H1 (cell line): ENCODE results near the gene NFATC1. TPM values are rescaled to one million over a fixed set of nuclear protein-coding genes. Genes with fewer than 3 reads are reported as not detected.
A peak's percentile ranks its signal among the peaks of the same experiment; 100 is the strongest.

Experiments
- CTCF ChIA-PET: fragments of 300-600 bp; sonication (Branson Sonifier 250); formaldehyde crosslinking; loops from one replicate; lab custom pipeline; 2021; ENCODE audit not compliant: partially characterized antibody; lab: Charles Lee
- POLR2A ChIA-PET: fragments of 300-600 bp; sonication (Branson Sonifier 250); formaldehyde crosslinking; loops from one replicate; lab custom pipeline; 2021; ENCODE audit warnings: inconsistent platforms; ENCODE audit not compliant: partially characterized antibody; lab: Charles Lee
- DNase-seq, 2 experiments: peaks; one replicate each; pipeline versions ENCODE4 v3.0.0 to v3.0.0-alpha.2; 2010 to 2022; ENCODE audit warnings: low spot score in 2 of 2, low read depth in 1 of 2, mixed read lengths in 1 of 2
- FAIRE-seq: peaks from 2 replicates; lab custom pipeline; 2011; peaks lifted over from hg19 to GRCh38; lab: Jason Lieb, UNC
- H2AFZ ChIP-seq: 2 replicates; pipeline ENCODE4 v1.8.1; 2012; ENCODE audit warnings: low read length, inconsistent platforms
- H2AK5ac ChIP-seq: 2 replicates; pipeline ENCODE4 v1.6.1; 2013; ENCODE audit warnings: low read depth, low read length
- H2BK120ac ChIP-seq: replicated peaks from 2 replicates; pipeline ENCODE3; 2013; ENCODE audit warnings: low read depth, low read length, inconsistent platforms
- H2BK12ac ChIP-seq: 2 replicates; pipeline ENCODE4 v1.6.1; 2013; ENCODE audit warnings: low read depth, low read length
- H2BK15ac ChIP-seq: 2 replicates; pipeline ENCODE4 v1.6.1; 2013; ENCODE audit warnings: low read length
- H2BK20ac ChIP-seq: 2 replicates; pipeline ENCODE4 v1.6.1; 2013; ENCODE audit warnings: low read length
- H2BK5ac ChIP-seq: 2 replicates; pipeline ENCODE4 v1.6.1; 2013; ENCODE audit warnings: low read depth, low read length
- H3K14ac ChIP-seq: 2 replicates; pipeline ENCODE4 v1.6.1; 2013; ENCODE audit warnings: inconsistent platforms; ENCODE audit not compliant: insufficient read length
- H3K18ac ChIP-seq: 2 replicates; pipeline ENCODE4 v1.6.1; 2013; ENCODE audit warnings: low read length; ENCODE audit errors: extremely low read depth
- H3K23ac ChIP-seq: 2 replicates; pipeline ENCODE4 v1.6.1; 2013; ENCODE audit warnings: inconsistent platforms; ENCODE audit not compliant: insufficient read length
- H3K23me2 ChIP-seq: 2 replicates; pipeline ENCODE4 v1.6.1; 2013; ENCODE audit warnings: low read depth, low read length
- H3K27ac ChIP-seq: 2 replicates; pipeline ENCODE4 v1.6.1; 2011; ENCODE audit warnings: low read depth, low read length, inconsistent platforms
- H3K27me3 ChIP-seq, 4 experiments: replicated peaks in 1 of 4; 1 replicate in 1 of 4; 2 replicates in 3 of 4; pipeline versions ENCODE4 v1.6.1 to v1.8.1; 2011 to 2013; ENCODE audit warnings: low read length in 3 of 4, mild to moderate bottlenecking in 3 of 4, inconsistent platforms in 2 of 4, mixed read lengths in 2 of 4, moderate library complexity in 1 of 4; ENCODE audit not compliant: control insufficient read depth in 3 of 4, insufficient read depth in 3 of 4; ENCODE audit errors: extremely low read depth in 1 of 4
- H3K36me3 ChIP-seq, 4 experiments: 2 replicates each; pipeline versions ENCODE4 v1.6.1 to v1.8.1; 2011 to 2013; ENCODE audit warnings: mild to moderate bottlenecking in 4 of 4, low read length in 3 of 4, moderate library complexity in 2 of 4, control low read depth in 1 of 4, inconsistent platforms in 1 of 4; ENCODE audit not compliant: insufficient read depth in 4 of 4, control insufficient read depth in 2 of 4
- H3K4ac ChIP-seq: replicated peaks from 2 replicates; pipeline ENCODE3; 2013; ENCODE audit warnings: low read length, low read depth, mixed read lengths, inconsistent platforms; ENCODE audit not compliant: insufficient read length
- H3K4me1 ChIP-seq, 4 experiments: replicated peaks in 1 of 4; 1 replicate in 1 of 4; 2 replicates in 3 of 4; pipeline versions ENCODE4 v1.6.1 to v1.8.1; 2011 to 2013; ENCODE audit warnings: low read length in 3 of 4, inconsistent platforms in 2 of 4, mixed read lengths in 1 of 4; ENCODE audit not compliant: insufficient read depth in 4 of 4, control insufficient read depth in 3 of 4
- H3K4me2 ChIP-seq, 2 experiments: 2 replicates each; pipeline versions ENCODE4 v1.6.1 to v1.8.1; 2011 to 2013; ENCODE audit warnings: low read depth in 2 of 2, low read length in 2 of 2, control low read depth in 1 of 2, inconsistent platforms in 1 of 2, mild to moderate bottlenecking in 1 of 2; ENCODE audit not compliant: insufficient read depth in 1 of 2
- H3K4me3 ChIP-seq, 4 experiments: fragments of 200-600, 300-600 bp in 1 of 4; sonication (generic), shearing (Covaris generic), sonication (Bioruptor Twin) in 1 of 4; 2 replicates each; pipeline versions ENCODE4 v1.5.1 to v1.8.1; 2011 to 2016; ENCODE audit warnings: low read length in 4 of 4, low read depth in 3 of 4, control low read depth in 2 of 4, inconsistent platforms in 2 of 4, mild to moderate bottlenecking in 2 of 4, mixed read lengths in 1 of 4, moderate library complexity in 1 of 4; ENCODE audit not compliant: insufficient read depth in 2 of 4; ENCODE audit errors: extremely low read depth in 1 of 4
- H3K56ac ChIP-seq: replicated peaks from 2 replicates; pipeline ENCODE3; 2013; ENCODE audit warnings: low read depth, mild to moderate bottlenecking, mixed read lengths, low read length, inconsistent platforms; ENCODE audit not compliant: insufficient read length
- H3K79me1 ChIP-seq: 2 replicates; pipeline ENCODE4 v1.6.1; 2013; ENCODE audit warnings: low read depth, low read length, control low read depth
- H3K79me2 ChIP-seq, 2 experiments: 2 replicates each; pipeline versions ENCODE4 v1.6.1 to v1.8.1; 2012 to 2013; ENCODE audit warnings: low read length in 2 of 2, mild to moderate bottlenecking in 2 of 2, inconsistent platforms in 1 of 2; ENCODE audit not compliant: insufficient read depth in 2 of 2, control insufficient read depth in 1 of 2
- H3K9ac ChIP-seq, 4 experiments: replicated peaks in 1 of 4; 1 replicate in 1 of 4; 2 replicates in 3 of 4; pipeline versions ENCODE4 v1.6.1 to v1.8.1; 2011 to 2013; ENCODE audit warnings: low read depth in 3 of 4, low read length in 3 of 4, control low read depth in 2 of 4, mild to moderate bottlenecking in 2 of 4, moderate library complexity in 2 of 4, inconsistent platforms in 1 of 4; ENCODE audit errors: extremely low read depth in 1 of 4
- H3K9me3 ChIP-seq, 2 experiments: 2 replicates each; pipeline versions ENCODE4 v1.6.1 to v1.8.1; 2012 to 2013; ENCODE audit warnings: mild to moderate bottlenecking in 2 of 2, moderate library complexity in 2 of 2, control low read depth in 1 of 2, inconsistent platforms in 1 of 2, low read depth in 1 of 2, low read length in 1 of 2, mixed read lengths in 1 of 2; ENCODE audit not compliant: insufficient read depth in 2 of 2
- H4K20me1 ChIP-seq, 2 experiments: replicated peaks in 1 of 2; 2 replicates each; pipeline versions ENCODE3 to v1.8.1; 2011 to 2013; ENCODE audit warnings: inconsistent platforms in 2 of 2, low read length in 2 of 2, mild to moderate bottlenecking in 1 of 2; ENCODE audit not compliant: insufficient read depth in 2 of 2, control insufficient read depth in 1 of 2
- H4K5ac ChIP-seq: 2 replicates; pipeline ENCODE4 v1.6.1; 2013; ENCODE audit warnings: low read length, low read depth, mixed read lengths, inconsistent platforms; ENCODE audit not compliant: insufficient read length
- H4K8ac ChIP-seq: 2 replicates; pipeline ENCODE4 v1.8.0; 2013; ENCODE audit warnings: mild to moderate bottlenecking, moderate library complexity, low read length, inconsistent platforms; ENCODE audit not compliant: insufficient read depth; ENCODE audit errors: extremely low read depth
- H4K91ac ChIP-seq: replicated peaks from 2 replicates; pipeline ENCODE3; 2013; ENCODE audit warnings: low read length, mixed read lengths, inconsistent platforms; ENCODE audit not compliant: insufficient read length
- CBX8 ChIP-seq: fragments of 300-800, 300-1000 bp; sonication (generic); IDR thresholded peaks from 2 replicates; pipeline ENCODE4 v1.7.1; 2016; ENCODE audit warnings: low read depth, low read length, borderline replicate concordance
- YY1 ChIP-seq: IDR thresholded peaks from 2 replicates; pipeline ENCODE4 v1.6.1; 2011; ENCODE audit warnings: low read depth, mild to moderate bottlenecking, low read length
- WGBS, 2 experiments: shearing (Covaris generic) in 1 of 2; methylation state at CpG; one replicate each; pipeline versions ENCODE4 v1.1.6 to v1.1.7; 2013 to 2015; ENCODE audit warnings: low lambda C conversion rate in 2 of 2, mixed read lengths in 2 of 2, inconsistent platforms in 1 of 2, low coverage in 1 of 2, missing lambda C conversion rate in 1 of 2; ENCODE audit not compliant: insufficient replicate concordance in 2 of 2, insufficient coverage in 1 of 2, insufficient read length in 1 of 2; ENCODE audit errors: extremely low coverage in 1 of 2, missing lambda C conversion rate in 1 of 2; 5-methylcytosine and 5-hydroxymethylcytosine counted together
- polyA plus RNA-seq, 7 experiments: library from polyadenylated mRNA; depleted of rRNA in 3 of 7; stranded (reverse) in 5 of 7; unstranded in 2 of 7; fragments of >200 nt in 5 of 7; fragments of 200-250 nt in 2 of 7; gene quantifications; 1 replicate in 5 of 7; 2 replicates in 1 of 7; 4 replicates in 1 of 7; pipeline versions ENCODE4 v1.2.1 to v1.2.3, GENCODE V29; 2011 to 2013; ENCODE audit warnings: missing spikeins in 2 of 7, mixed read lengths in 2 of 7
- total RNA-seq: library from RNA; stranded (reverse); fragmentation: NEBNext Ultra II Directional; extraction: Animal tissue kit (Norgen Biotek cat#: 25700); gene quantifications from 2 replicates; pipeline ENCODE4 v1.2.1, GENCODE V29; 2021

Gene NFATC1
- total and polyA plus RNA-seq, 2 of the 8 experiments (the other 6 are each of a cell fraction or from before 2014, with no cell fraction given) = 2.0 to 6.6 TPM

DNA sequence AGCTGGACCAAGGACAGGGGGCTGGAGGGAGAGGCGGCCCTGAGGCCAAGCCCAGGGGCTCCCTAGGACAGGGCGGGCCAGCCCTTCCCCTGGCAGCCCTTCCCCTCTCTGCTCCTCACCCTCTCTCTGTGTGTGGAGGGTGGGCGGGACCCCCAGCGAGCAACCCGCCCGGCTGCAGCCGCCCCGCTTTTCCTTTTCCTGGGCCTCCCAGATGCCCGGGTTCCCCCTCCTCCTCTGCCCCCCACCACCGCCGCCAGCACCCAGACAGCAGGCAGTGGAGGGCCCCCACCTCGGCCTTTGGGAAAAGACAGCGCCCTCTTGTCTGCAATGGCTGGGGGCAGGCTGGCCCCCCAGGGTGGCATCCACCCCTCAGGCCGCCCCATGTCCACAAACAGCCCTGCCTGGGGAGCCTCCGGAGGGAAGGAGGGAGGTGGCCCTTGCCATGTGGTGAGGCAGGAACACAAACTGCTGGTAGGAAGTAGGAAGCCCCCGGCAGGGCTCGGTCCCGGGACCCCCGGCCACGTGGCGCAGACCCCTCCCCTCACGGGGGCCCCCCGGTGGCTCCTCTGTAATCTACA, 148.7 kb downstream of the NFATC1 start:
- H4K20me1 ChIP-seq = peaks cover 0 to 2% of the 10 kb centered on the region in 2 experiments
- H3K23me2 ChIP-seq = peaks cover 11% of the 10 kb centered on the region; the same call in 1 of the 2 replicates
- ChIA-PET POLR2A (no interaction called here), CTCF (interaction anchor here (1.1 to 1.9 kb wide), 5 partner anchors 15 to 45 kb away, joined by 3 to 5 read pairs (median 4); no protein-coding TSS in a partner anchor)
- H3K4me3 ChIP-seq = no peak overlapping the region
- H3K9me3 ChIP-seq = peaks cover 0 to 22% of the 10 kb centered on the region in 2 experiments; a peak in 2 of 4 replicates
- H2BK15ac ChIP-seq = no peak overlapping the region
- H3K27ac ChIP-seq = no peak overlapping the region
- peak overlapping the region; percentile 79; the same call in 1 of the 2 replicates for H4K8ac ChIP-seq
- TF ChIP-seq YY1 (no peak), CBX8 (no peak)
- no peak overlapping the region for H2BK20ac ChIP-seq
- H3K36me3 ChIP-seq = no peaks in the 10 kb centered on the region
- peaks cover 0 to 2% (median 0%) of the 10 kb centered on the region in 4 experiments; a peak in 1 of 7 replicates for H3K27me3 ChIP-seq
- H3K79me2 ChIP-seq = no peaks in the 10 kb centered on the region
- H2AK5ac ChIP-seq = no peak overlapping the region
- H3K23ac ChIP-seq = no peak overlapping the region
- H3K14ac ChIP-seq = no peak overlapping the region
- H4K5ac ChIP-seq = no peak overlapping the region
- DNase-seq (no peak), FAIRE-seq (no peak)
- whole genome bisulfite sequencing, 2 experiments = 89% methylated on average over 8 of the region's 23 CpGs; no CpG with 5 or more reads in 1 of the 2 experiments
- no peak overlapping the region for H4K91ac ChIP-seq
- no peaks in the 10 kb centered on the region for H3K4me1 ChIP-seq
- H2BK12ac ChIP-seq = no peak overlapping the region
- no peak overlapping the region for H3K9ac ChIP-seq
- no peak overlapping the region for H2AFZ ChIP-seq
- H3K56ac ChIP-seq = no peak overlapping the region
- no peaks in the 10 kb centered on the region for H3K79me1 ChIP-seq
- H2BK5ac ChIP-seq = no peak overlapping the region
- H3K4me2 ChIP-seq = no peak overlapping the region
- no peak overlapping the region for H2BK120ac ChIP-seq
- H3K4ac ChIP-seq = no peak overlapping the region
- no peak overlapping the region for H3K18ac ChIP-seq
